Keratinocyte (primary cell): ENCODE measurements around the gene CREB3L2. TPM values are rescaled to one million over a fixed set of nuclear protein-coding genes. Genes with fewer than 3 reads are reported as not detected.

Experiments used
- DNase-seq: peaks from one replicate; pipeline ENCODE4 v3.0.0-alpha.2; 2011; ENCODE audit warnings: low read depth, missing footprints, low spot score
- FAIRE-seq: peaks from 2 replicates; lab custom pipeline; 2011; peaks lifted over from hg19 to GRCh38; lab: Jason Lieb, UNC
- H2AFZ ChIP-seq: 2 replicates; pipeline ENCODE4 v1.6.0; 2012; ENCODE audit warnings: low read length, control low read depth, inconsistent platforms; ENCODE audit not compliant: control insufficient read depth
- H3K27ac ChIP-seq: 2 replicates; pipeline ENCODE4 v1.5.1; 2011; ENCODE audit warnings: low read length; ENCODE audit not compliant: control insufficient read depth, insufficient read depth
- H3K27me3 ChIP-seq: 3 replicates; pipeline ENCODE4 v1.6.0; 2011; ENCODE audit warnings: low read length; ENCODE audit not compliant: control insufficient read depth, insufficient read depth; ENCODE audit errors: extremely low read depth
- H3K36me3 ChIP-seq, 2 experiments: 2 replicates in 1 of 2; 3 replicates in 1 of 2; pipeline ENCODE4 v1.5.1; 2011; ENCODE audit warnings: low read length in 2 of 2, mild to moderate bottlenecking in 1 of 2; ENCODE audit not compliant: control insufficient read depth in 2 of 2, insufficient read depth in 2 of 2; ENCODE audit errors: extremely low read depth in 1 of 2
- H3K4me1 ChIP-seq: 3 replicates; pipeline ENCODE4 v1.5.1; 2011; ENCODE audit warnings: low read length; ENCODE audit not compliant: control insufficient read depth, insufficient read depth; ENCODE audit errors: extremely low read depth
- H3K4me2 ChIP-seq: 3 replicates; pipeline ENCODE4 v1.6.0; 2011; ENCODE audit warnings: low read depth, low read length; ENCODE audit not compliant: control insufficient read depth, insufficient read depth; ENCODE audit errors: extremely low read depth
- H3K4me3 ChIP-seq, 3 experiments: fragments of 200-600 bp in 1 of 3; sonication (generic) in 1 of 3; 2 replicates in 2 of 3; 3 replicates in 1 of 3; pipeline ENCODE4 v1.5.1; 2011 to 2016; ENCODE audit warnings: low read length in 3 of 3, mild to moderate bottlenecking in 3 of 3, control low read depth in 2 of 3, inconsistent platforms in 1 of 3, low read depth in 1 of 3, mixed read lengths in 1 of 3, mixed run types in 1 of 3, moderate library complexity in 1 of 3; ENCODE audit not compliant: control insufficient read depth in 2 of 3, insufficient read depth in 2 of 3; ENCODE audit errors: extremely low read depth in 1 of 3
- H3K79me2 ChIP-seq: 2 replicates; pipeline ENCODE4 v1.6.0; 2012; ENCODE audit warnings: low read length; ENCODE audit not compliant: control insufficient read depth, insufficient read depth
- H3K9ac ChIP-seq: 3 replicates; pipeline ENCODE4 v1.6.0; 2011; ENCODE audit warnings: low read length; ENCODE audit not compliant: control insufficient read depth, insufficient read depth; ENCODE audit errors: extremely low read depth
- H3K9me1 ChIP-seq: 3 replicates; pipeline ENCODE4 v1.6.0; 2011; ENCODE audit warnings: low read length; ENCODE audit not compliant: control insufficient read depth, insufficient read depth; ENCODE audit errors: extremely low read depth
- H3K9me3 ChIP-seq: 2 replicates; pipeline ENCODE4 v1.5.1; 2012; ENCODE audit warnings: low read depth, low read length; ENCODE audit not compliant: control insufficient read depth
- H4K20me1 ChIP-seq: 3 replicates; pipeline ENCODE4 v1.6.0; 2011; ENCODE audit warnings: low read length; ENCODE audit not compliant: control insufficient read depth, insufficient read depth; ENCODE audit errors: extremely low read depth
- EZH2 ChIP-seq: IDR thresholded peaks from one replicate; pipeline ENCODE4 v1.6.1; 2012; ENCODE audit warnings: inconsistent platforms, mild to moderate bottlenecking, low read length, moderate library complexity
- dilution Hi-C: fragments of 300-500 bp; cut with MboI; formaldehyde crosslinking; loops from one replicate; pipeline ENCODE4 v1.7.0; 2020; ENCODE audit warnings: low sequenced_read_pairs; ENCODE audit not compliant: extremely low pct_ligation_motif_present
- polyA plus RNA-seq, 5 experiments: library from polyadenylated mRNA; depleted of rRNA in 3 of 5; stranded (reverse) in 3 of 5; stranded (forward) in 1 of 5; unstranded in 1 of 5; fragments of >200 nt; gene quantifications; 1 replicate in 1 of 5; 2 replicates in 3 of 5; 3 replicates in 1 of 5; pipeline versions ENCODE4 v1.2.1 to v1.2.3, GENCODE V29; 2011 to 2012; ENCODE audit warnings: missing spikeins in 2 of 5, low read depth in 1 of 5, low replicate concordance in 1 of 5
- TF ChIP-seq, protein P1 (sequence below), 3 experiments: IDR thresholded peaks in 1 of 3; conservative IDR thresholded peaks in 1 of 3; optimal IDR thresholded peaks in 1 of 3; 2 replicates in 2 of 3; 3 replicates in 1 of 3; pipeline versions ENCODE3 to v1.5.1; 2011; ENCODE audit warnings: low read length in 3 of 3, mild to moderate bottlenecking in 3 of 3, moderate library complexity in 2 of 3, control low read depth in 1 of 3, inconsistent platforms in 1 of 3; ENCODE audit not compliant: insufficient read depth in 2 of 3; ENCODE audit errors: extremely low read depth in 1 of 3

Gene CREB3L2
- polyA plus RNA-seq, 1 donor (not counting 4 experiments of a cell fraction or from before 2014, with no cell fraction given), result 12.8 TPM

DNA sequence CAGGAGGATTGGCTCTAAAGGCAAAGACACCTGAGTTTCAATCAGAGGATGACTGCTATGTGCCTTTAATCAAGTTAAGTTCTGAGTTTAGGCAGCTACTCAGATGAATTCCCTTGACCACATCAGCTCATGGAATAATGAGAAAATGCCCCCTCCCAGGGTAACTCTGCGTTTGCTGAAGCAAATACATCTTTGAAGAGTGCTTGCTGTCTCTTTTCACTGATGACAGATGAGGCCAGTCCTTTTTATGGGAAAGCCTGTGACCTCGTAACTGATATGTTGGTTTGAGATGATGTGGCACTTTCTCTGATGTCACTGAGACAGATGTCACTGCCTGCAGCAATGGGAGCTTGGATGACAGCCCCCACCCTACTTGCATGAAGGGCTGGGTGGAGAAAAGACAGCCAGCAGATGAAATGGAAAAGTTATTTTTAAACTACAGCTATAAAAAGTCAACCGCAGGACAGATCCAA is 111.4 kb downstream of the CREB3L2 start:
- Histone ChIP-seq H2AFZ (no peak overlapping the region), H4K20me1 (no peaks in the 10 kb centered on the region), H3K79me2 (no peaks in the 10 kb centered on the region), H3K9ac (no peak overlapping the region), H3K4me1 (peaks cover 5% of the 10 kb centered on the region), H3K27ac (no peak overlapping the region), H3K36me3 (peaks cover 2 to 6% of the 10 kb centered on the region in 2 experiments), H3K4me2 (no peak overlapping the region), H3K9me1 (no peaks in the 10 kb centered on the region), H3K27me3 (no peaks in the 10 kb centered on the region), H3K9me3 (no peaks in the 10 kb centered on the region), H3K4me3 (no peak overlapping the region)
- DNase-seq (no peak), FAIRE-seq (no peak)
- TF ChIP-seq, protein P1, sequence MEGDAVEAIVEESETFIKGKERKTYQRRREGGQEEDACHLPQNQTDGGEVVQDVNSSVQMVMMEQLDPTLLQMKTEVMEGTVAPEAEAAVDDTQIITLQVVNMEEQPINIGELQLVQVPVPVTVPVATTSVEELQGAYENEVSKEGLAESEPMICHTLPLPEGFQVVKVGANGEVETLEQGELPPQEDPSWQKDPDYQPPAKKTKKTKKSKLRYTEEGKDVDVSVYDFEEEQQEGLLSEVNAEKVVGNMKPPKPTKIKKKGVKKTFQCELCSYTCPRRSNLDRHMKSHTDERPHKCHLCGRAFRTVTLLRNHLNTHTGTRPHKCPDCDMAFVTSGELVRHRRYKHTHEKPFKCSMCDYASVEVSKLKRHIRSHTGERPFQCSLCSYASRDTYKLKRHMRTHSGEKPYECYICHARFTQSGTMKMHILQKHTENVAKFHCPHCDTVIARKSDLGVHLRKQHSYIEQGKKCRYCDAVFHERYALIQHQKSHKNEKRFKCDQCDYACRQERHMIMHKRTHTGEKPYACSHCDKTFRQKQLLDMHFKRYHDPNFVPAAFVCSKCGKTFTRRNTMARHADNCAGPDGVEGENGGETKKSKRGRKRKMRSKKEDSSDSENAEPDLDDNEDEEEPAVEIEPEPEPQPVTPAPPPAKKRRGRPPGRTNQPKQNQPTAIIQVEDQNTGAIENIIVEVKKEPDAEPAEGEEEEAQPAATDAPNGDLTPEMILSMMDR (optimal IDR thresholded peaks at IDR 0.05 in 1 of 3, IDR thresholded peaks at IDR 0.05 in 1 of 3, conservative IDR thresholded peaks at IDR 0.05 in 1 of 3; ENCODE audit: extremely low read depth in 1 of 3, insufficient read depth in 2 of 3, low read length in 3 of 3), result no peak
- no peak for TF ChIP-seq EZH2
- dilution Hi-C loops, result no loop called here

DNA sequence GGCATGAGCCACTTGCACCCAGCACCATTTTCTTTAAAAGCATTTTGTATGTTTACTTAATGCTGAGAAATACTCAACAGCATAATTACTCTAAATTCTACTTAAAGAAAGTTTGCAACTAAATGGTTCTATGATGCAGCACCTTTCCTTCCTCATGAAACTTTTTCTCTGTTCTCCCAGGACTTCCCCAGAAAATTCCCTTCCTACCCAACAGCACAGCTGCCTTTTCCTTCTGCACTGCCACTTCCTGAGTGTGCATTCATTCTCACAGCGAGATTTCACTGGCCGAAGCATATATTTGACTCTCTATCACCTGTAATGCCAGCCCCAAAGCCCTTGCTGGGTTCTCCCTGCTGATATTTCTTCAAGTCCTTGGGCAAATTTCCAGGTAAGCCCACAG is 113.6 kb downstream of the CREB3L2 start:
- Histone ChIP-seq H3K4me3 (no peak overlapping the region), H3K4me2 (no peak overlapping the region), H3K4me1 (peaks cover 7% of the 10 kb centered on the region), H3K27me3 (no peaks in the 10 kb centered on the region), H4K20me1 (no peaks in the 10 kb centered on the region), H3K9me1 (no peaks in the 10 kb centered on the region), H3K79me2 (no peaks in the 10 kb centered on the region), H3K27ac (no peak overlapping the region), H3K36me3 (peaks cover 3% of the 10 kb centered on the region in 2 experiments), H3K9me3 (no peaks in the 10 kb centered on the region), H2AFZ (no peak overlapping the region), H3K9ac (no peak overlapping the region)
- dilution Hi-C loops, result no loop called here
- TF ChIP-seq, protein P1 (optimal IDR thresholded peaks at IDR 0.05 in 1 of 3, IDR thresholded peaks at IDR 0.05 in 1 of 3, conservative IDR thresholded peaks at IDR 0.05 in 1 of 3; ENCODE audit: extremely low read depth in 1 of 3, insufficient read depth in 2 of 3, low read length in 3 of 3), result no peak
- no peak for TF ChIP-seq EZH2
- FAIRE-seq, result no peak
- DNase-seq, result no peak
